Activated CD4-positive, CD25-positive, alpha-beta regulatory T cell treated with anti-CD3 and anti-CD28 coated beads, Interleukin-2, amount 50 U/mL, for 24 hours (primary cell): ENCODE measurements around the gene PATL1.

ENCODE experiments used
- ATAC-seq, 2 donors: fragments of 150-1000 bp; cut with Tn5 transposase; one replicate each; pipeline ENCODE4 v1.10.0; 2021; ENCODE audit warnings: mild to moderate bottlenecking in 1 of 2, moderate library complexity in 1 of 2

Gene PATL1

GRCh38 chr11:59611570-59612565, 57.0 kb downstream of the PATL1 start:
- ATAC-seq = no peak

GRCh38 chr11:59610289-59610688, 58.5 kb downstream of the PATL1 start:
- ATAC-seq = peak; percentile 11 to 40

GRCh38 chr11:59607703-59608454, 61.0 kb downstream of the PATL1 start:
- ATAC-seq = no peak

GRCh38 chr11:59602432-59602831, 66.4 kb downstream of the PATL1 start:
- ATAC-seq = no peak

- no peak for ATAC-seq
Observed at GRCh38 chr11:59601788-59602187, 67.0 kb downstream of the PATL1 start.

- ATAC-seq = no peak
Observed at GRCh38 chr11:59600636-59601035, 68.2 kb downstream of the PATL1 start.

GRCh38 chr11:59600234-59600633, 68.6 kb downstream of the PATL1 start:
- no peak for ATAC-seq

GRCh38 chr11:59598961-59599360, 69.9 kb downstream of the PATL1 start:
- ATAC-seq = no peak
